COR-L47 (cell line): ENCODE results near the gene RAB11FIP4.

Source experiments
- DNase-seq: peaks from one replicate; lab custom pipeline; 2025; lab: John Stamatoyannopoulos, UW

RAB11FIP4 gene

DNA sequence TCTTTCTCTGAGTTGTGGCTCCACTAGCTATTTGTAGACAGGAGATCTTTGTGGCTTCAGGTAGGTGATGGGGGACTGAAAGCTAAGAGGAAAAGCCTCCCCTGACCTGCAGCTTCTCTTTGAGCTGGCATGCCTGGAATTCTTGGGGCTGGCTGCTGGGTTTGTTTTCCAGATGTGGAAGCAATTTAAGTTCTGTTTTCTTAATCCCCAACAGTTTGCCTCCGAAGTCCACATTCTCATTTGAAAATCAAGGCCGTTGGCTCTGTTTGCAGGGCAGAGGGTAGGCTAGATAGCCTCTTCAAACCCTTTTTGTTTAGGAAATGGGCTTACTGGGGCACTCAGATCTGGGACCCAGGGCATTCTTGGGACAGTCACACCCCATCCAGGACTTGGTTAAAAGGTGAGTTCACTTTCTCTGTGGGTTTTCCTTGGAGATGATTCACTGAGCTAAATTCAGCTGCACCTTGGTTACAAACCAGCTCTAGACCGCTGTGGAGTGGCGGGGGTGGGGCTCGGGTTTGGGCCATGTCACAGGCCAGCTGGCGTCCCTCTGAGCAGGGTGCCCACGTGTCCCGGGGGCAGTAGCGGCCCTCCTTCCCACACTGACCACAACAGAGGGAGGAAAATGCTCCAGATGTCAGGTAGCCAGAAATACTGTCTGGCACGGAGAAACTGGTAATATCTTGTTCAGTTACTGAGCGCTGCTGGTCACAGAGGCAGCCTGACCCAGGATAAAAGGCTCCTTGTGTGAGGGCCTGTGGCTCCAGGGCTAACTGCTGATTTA is 108.5 kb downstream of the RAB11FIP4 start:
- DNase-seq = no peak

DNA sequence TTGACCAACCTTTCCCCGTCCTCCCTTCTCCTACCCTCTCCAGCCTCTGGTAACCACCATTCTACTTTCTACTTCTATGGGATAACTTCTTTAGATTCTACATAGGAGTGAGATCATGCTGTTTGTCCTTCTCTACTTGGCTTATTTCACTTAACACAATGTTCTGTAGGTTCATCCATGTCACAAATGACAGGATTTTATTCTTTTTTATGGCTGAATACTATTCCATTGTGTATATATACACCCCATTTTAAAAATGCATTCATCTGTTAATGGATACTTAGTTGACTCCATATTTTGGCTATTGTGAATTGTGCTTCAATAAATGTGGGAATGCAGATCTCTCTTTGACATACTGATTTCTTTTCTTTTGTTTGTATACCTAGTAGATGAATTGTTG is 115.0 kb downstream of the RAB11FIP4 start:
- no peak for DNase-seq

DNA sequence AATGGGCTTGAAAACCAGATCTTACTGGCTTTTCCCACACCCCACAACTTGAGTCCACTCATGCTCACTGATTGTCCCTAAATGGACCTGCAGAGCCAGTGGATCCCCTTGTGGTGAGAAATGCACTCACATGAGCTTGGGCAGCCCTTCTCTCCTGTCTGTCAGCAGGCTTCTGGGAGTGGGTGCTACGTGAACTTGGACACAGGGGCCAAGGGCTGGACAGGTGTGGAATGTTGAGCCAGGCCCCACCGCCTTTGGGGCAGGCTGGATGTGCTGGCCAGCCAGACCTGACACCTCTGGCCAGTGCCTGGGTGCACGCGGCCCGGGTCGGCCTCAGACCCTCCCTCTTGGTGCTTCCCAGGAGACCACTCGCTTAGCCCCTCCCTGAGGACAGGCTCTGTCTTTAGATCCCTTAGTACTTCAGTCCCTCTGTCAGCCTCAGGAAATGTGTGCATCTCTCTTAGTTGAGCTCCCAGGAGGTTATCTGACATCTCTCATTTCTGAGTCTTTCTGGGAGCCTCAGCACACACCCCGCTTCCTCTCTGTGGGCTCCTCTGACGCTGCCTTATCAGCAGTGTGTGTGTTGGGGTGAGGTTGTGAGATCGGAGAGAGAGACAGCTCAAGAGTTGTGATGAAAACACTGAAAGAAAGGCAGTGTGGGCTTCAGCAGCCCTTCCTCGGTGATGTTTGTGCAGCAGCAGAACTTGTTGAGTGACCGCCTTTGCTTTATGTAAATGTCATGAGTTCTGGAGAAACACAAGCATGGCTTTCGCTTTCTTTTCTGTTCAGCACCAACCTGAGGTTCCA is 117.0 kb downstream of the RAB11FIP4 start:
- DNase-seq = no peak

DNA sequence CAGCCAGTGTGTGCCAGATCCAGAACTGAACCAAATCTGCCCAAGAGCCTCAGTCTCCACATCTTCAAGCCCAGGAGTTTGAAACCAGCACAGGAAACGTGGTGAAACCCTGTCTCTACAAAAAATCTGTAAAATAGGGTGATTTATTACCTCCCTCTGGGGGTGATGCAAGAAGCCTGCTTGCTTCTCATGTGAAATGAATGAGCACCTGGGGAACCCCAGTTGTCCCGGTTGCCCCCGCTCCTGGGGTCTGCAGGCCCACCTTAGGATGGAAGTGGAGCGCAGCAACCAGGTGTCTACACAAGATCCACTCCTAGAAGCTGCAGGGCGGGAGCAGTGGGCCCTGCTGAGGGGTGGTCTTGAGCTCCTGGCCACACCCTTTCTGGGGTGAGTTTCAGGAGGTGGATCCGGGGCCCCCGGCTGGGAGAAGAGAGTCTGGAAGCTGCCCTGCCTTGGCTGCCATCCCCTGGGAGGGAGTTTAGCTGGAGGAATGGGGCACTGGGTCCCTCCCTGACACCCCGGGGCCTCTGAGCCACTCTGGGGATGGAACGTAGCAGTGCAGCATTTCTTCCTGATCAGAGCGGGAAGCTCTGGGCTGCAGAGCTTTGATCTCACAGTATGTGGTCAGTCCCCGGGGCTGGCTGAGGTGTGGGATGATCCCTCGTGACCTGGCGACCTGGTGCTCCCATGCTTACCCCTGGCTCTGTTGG is 117.8 kb downstream of the RAB11FIP4 start:
- DNase-seq = no peak

DNA sequence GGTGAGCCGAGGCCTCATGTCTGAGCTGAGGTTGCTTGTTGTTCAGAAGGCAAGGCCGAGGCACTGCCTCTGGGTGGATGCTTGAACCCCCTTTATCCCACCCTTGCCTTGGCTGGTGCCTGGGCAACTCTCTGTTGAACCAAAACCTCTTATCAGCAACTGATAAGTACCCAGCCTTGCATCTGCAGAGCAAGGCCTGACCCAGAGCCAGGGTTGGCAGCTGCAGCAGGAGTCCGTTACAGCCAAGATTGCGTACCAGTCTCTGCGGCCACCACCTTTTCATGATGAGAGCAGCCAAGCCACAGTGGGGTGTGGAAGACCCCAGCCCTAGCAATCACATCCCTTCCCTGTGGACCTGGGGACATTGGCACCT is 118.3 kb downstream of the RAB11FIP4 start:
- no peak for DNase-seq

DNA sequence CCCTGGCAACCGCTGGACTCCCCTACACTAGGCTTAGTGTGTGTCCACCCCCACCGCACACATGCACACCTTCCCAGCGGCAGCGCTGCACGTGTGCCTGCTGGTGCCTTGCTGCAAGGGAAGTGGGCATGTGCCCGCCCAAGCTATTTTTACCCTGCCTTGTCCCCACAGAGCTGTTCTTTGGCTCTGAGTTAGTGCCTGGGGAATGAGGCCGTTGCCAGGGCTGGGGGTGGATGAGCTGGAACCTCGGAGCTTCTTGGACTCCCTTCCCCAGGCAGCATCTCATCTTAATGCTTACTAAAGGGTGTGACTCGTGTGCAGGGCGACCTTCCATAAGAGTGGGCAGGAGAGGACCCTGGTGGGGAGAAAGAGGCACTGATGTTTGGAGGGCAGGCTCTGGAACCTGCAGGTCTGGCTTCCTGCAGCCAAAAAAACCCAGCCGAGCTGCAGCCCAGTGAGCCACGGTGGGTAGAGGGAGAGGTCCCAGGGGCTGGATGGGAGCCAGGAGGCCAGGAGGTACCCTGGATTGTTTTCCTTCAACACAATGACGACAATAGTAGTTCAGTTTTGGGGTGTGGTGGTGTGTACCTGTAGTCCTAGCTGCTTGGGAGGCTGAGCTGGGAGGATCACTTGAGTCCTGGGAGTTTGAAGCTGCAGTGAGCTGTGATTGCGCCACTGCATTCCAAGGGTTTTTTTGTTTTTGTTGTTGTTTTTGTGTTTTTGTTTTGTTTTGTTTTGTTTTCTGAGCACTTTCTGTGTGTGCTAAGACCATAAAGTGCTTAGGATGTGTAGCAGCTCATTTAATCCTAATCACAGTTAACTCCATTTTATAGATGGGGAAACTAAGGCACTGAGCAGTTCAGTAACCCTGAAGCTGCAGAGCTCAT is 119.1 kb downstream of the RAB11FIP4 start:
- no peak for DNase-seq

DNA sequence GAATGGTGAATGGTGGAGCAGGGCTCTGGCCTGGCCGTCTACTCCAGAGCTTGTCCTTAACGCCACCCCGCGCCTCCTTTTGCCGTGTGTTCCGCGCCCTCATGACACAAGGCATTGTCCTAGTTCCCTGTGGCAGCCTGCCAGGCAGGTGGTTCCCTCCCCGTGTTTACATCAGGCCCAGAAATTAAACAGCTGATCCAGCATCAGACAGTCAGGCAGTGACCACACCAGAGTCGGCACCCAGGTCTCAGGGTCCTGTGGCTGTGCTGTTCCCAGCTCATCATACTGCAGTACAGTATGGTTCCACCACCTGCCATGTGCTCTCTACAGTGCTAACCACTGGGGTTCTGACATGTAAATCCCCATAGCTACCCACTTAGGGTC is 119.7 kb downstream of the RAB11FIP4 start:
- DNase-seq = peak; percentile 82

DNA sequence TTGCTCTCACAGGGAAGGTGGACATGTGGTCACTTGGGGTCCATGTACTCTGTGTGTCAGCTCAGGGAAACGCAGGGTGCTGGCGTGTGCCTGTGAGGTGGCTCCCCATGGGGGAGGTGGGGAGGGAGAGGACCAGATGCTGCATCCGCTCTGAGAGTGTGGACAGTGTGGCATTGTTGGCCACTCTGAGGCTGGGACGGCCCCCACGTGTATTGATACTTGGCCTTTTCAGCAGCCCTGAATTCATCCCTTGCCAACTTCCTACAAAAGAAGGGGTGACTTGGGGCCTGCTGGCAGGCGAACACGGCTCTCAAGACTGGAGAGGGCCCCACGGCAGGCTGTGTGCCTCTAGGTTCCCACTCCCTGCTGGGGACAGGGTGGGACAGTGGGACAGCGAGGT is 120.1 kb downstream of the RAB11FIP4 start:
- no peak for DNase-seq

DNA sequence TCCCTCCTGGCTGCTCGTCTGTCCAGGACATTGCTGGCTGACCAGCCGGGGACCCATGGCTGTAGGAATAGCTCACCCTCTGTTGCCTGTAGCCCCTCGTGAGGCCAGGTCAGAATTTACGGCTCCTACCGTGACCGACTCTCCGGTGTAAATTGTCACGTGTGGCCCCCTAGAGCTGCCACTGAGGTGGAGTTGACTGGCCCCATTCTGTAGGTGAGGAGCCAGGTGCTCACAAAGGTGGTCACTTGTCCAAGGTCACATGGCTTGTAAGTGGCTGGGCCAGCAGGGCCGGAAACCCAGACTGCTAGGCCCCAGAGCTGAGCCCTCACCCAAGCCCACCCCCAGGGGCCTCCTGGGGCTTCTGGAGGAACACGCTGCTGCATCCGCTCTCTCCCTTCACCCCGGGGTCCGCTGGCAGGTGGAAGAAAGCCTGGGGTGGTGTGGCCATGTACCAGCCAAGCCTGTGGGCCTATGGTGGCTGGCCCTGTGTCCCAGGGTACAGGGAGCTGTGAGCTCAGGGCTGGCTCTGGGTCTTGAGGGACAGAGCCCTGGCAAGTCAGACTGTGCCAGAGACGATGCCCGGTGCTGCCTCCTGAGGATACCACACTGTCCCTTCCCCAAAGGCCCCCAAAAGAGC is 120.7 kb downstream of the RAB11FIP4 start:
- no peak for DNase-seq

DNA sequence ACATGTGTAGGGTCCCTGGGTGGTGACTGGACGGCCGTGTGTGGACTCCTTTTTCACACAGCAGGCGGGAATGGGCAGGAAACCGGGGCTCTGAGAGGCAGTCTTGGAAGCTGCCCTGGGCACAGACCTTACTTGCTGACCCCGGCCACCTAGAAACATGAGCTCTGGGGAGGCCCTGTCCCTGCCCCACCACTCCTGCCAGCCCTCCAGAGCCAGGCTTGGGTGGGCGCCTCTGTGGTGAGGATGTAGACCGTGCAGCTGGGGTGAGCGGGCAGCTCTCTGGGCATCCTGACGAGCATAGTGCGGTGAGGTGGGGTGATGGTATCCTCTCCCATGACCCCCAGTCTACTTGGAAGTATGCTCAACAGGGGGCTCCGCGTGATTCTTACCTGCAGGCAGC is 121.3 kb downstream of the RAB11FIP4 start:
- no peak for DNase-seq

DNA sequence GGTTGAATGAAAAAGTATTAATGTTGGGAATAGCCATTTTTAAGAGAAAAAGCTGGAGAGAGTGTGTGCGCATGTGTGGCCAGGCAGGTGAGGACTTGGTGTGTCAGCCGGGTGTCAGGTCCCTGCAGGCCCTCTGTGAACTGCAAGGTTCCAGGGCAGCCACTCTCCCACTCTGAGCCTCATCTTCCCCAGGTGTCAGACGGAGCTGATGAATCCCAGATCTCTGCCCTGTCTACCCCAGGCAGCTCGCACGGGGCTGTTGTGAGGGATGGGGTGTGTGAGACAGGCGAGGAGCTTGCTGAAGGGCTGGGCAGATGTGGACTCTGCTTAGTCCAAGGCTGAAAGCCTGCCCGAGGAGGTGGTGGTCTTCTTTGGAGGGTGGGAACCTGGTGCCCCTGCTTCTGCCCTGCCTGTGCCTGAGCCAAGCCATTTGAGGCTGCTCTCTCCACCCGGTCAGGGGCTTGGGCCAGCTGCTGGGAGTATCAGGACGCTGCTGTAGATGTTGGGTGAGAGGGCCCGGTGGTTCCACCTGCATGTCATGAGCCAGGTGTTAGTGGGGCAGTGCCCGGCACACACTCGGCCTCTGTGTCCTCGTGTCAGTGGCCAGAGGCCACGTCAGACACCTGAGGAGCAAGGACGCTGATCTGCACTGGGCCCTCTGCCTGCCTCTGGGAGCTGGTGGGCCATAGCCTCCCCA is 122.4 kb downstream of the RAB11FIP4 start:
- no peak for DNase-seq

DNA sequence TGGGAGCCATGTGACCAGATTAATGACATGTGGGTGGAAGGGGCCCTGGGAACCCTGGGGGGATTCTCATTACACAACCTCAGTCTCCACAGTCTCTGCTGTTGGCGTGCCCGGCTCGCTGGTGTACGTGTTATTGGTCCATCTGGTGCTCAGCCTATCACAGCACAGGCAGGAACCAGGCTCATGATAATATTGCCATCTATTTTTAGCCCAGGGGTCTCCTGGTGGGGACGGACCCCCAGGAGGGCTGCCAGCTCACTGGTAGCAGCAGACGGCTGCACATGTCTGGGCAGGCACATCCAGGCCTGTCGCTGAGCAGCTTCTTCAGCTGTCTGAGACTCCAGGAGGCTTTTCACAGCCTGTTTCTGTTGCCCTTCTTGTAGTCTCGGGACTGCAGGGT is 123.8 kb downstream of the RAB11FIP4 start:
- no peak for DNase-seq

DNA sequence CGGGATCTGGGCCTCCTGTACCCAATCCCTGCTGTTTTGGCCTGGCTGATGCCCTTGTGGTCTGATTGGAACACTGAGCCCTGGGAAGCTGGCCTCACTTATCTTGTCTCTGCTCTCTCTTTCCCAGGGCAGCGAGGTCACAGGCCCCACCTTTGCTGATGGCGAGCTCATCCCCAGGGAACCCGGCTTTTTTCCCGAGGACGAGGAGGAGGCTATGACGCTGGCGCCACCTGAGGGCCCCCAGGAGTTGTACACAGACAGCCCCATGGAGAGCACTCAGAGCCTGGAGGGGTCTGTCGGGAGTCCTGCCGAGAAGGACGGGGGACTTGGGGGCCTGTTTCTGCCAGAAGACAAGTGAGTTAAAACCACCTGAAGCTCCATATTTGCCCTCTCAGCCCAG is 126.0 kb downstream of the RAB11FIP4 start:
- DNase-seq = peak; percentile 26

DNA sequence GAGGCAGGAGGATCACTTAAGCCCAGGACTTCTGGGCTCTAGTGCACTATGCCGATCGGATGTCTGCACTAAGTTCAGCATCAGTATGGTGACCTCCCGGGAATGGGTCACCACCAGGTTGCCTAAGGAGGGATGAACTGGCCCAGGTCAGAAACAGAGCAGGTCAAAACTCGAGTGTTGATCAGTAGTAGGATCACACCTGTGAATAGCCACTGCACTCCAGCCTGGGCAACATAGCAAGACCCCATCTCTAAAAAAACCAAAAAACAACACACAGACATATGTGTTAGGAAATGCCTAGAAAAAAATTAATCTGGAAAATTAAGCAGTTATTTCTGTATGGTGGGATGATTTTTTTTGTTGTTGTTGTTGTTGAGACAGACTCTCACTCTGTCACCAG is 127.0 kb downstream of the RAB11FIP4 start:
- DNase-seq = no peak

DNA sequence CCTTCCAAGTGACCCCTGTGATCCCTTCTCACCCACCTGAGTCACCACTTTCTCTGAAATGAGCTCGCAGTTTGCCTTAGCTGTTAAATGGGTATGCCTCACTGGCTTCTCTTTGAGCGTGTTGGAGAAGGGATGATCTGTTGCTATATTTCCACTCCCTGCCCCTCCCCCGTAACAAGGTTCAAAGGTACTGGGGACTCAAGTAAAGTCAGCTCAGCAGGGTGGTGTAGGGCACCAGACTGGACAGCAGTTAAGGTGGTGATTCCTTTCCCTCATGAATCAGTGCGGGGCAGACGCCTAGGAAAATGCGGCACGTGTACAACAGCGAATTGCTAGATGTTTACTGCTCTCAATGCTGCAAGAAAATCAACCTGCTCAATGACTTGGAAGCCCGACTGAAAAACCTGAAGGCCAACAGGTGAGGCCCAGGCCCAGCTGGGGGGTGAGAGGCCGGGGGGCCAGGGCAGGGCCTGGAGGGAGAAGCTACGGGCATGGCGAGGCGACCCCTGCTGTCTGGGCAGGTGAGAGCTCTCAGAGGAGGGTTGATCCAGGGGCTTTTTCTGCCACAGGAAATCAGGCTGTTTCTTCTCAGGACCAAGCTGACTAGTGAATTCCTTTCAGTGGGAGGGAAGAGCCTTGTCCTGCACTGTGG is 130.3 kb downstream of the RAB11FIP4 start:
- DNase-seq = no peak

DNA sequence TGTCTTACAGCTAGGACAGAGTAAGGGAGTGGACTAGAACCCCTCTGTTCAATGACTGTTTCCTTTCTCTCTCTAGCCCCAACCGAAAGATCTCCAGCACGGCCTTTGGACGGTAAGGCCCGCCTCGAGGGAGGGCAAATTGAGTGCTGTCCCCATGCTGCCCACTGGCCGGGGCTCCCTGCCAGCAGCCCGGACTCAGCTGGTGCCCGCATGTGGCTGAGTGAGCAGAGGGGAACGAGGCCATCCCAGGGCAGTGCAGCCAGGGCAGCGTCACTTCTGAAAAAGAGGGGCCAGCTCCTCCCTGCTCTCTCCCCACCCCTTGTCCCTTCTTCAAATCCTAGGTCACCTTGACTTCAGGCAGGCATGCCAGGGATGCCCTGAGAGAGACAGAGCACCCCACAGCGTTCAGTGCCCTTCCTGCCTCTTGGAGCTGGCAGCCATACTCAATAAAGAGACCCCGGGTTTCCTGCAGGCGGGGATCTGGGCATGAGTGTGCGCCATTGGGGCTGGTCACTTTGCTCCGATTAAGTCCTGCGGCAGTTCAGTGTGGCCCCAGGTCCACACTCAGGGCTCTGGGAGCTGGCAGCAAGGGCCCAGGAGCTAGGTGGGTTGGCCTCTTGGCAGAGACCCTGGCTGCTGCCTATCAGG is 130.9 kb downstream of the RAB11FIP4 start:
- DNase-seq = no peak

DNA sequence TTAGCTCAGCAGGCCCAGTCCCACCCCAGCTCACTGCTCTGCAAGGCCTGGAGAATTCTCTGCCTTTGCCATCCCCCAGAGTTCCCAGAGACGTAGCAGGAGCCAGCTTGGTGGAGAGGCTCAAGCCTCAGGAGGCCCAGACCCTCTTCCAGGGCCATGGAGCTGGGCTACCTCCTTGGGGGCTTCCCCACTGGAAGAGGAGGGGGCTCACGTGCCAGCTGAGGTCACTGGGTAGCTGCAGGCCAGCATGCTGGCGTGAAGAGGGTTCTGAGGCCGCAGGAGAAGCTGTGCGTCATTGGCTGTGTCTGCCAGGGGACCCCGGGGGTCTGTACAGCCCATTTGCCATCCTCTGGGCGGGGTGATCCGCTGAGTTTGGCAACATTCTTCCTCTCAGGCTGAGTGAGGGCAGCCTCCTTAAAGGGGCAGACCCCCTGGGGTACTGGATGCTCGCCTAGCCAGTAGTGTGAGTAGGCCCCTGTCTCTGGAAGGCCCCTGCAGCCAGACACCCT is 131.6 kb downstream of the RAB11FIP4 start:
- no peak for DNase-seq

DNA sequence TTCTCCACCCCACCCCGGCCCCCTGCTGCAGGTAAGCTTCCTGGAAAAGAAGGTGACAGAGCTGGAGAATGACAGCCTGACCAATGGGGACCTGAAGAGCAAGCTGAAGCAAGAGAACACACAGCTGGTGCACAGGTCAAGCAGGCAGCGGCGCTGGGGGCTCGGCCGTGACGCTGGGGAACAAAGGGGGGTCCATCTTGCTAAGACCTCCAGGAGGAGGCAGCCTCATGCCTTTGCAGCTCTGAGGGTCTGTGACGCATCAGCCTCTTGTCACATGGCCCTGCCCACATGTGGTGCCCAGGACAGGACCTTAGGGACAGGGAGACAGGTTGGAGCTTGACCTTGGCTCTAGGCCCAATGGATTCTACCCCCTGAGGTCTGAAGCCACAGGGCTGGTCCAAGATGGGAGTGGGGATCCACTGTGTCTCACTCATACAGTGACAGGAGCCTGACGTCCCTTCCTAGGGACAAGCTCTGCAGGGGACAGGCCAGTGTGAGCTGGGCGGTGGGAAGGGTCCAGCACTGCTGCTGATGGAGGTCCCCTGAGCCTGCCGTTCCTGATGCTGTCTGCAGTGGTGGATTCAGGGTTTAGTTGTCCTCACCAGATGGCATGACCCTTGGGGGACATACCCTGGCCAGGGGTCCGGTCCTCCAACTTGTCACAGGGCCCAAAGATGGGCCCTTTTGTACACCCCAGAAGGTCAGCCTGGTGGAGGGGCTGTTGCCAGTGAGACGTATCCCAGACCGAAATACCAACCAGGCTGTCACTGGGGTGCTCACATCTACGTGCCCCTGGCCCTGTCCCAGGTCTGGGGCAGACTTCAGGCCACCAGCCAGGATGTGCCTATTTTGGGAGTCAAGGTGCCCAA is 132.6 kb downstream of the RAB11FIP4 start:
- no peak for DNase-seq
